NK-92 (cell line): ENCODE measurements around the gene ERI3.

Experiments used
- DNase-seq: peaks from one replicate; lab custom pipeline; 2025; ENCODE audit not compliant: unreplicated experiment; lab: John Stamatoyannopoulos, UW

Gene ERI3

GRCh38 chr1:44354840-44355581 lies at the start of gene ERI3:
Gene ERI3, minus strand, starts transcription at chr1:44355257. Its CDS starts 231 bp downstream, at chr1:44355026.
- peak; percentile 70 for DNase-seq

GRCh38 chr1:44401256-44402228 lies 46.5 kb upstream of the ERI3 start:
- DNase-seq = no peak

DNA sequence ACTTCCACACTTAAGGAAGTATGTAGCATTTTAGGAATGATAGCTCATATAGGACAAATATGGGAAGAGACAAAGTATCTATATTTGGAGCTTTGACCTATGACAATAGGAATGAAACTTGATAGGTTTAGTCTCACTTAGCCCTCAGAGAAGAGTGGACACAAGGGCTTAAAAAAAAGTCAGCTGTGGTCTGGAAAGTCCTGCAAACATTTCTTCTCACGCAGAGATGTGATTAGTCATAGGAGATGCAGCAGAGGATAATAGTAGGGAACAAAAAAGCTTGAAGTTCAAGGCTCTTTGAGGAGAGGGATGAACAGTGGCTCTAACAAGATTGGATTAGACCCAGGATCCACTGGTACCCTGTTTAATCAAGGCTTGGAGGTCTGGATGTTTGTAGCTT lies 35.2 kb upstream of the ERI3 start:
- no peak for DNase-seq

GRCh38 chr1:44389437-44389836 lies 34.4 kb upstream of the ERI3 start:
- DNase-seq = no peak

GRCh38 chr1:44388551-44388950 lies 33.5 kb upstream of the ERI3 start:
- DNase-seq = no peak

GRCh38 chr1:44380666-44381177 lies 25.7 kb upstream of the ERI3 start:
- DNase-seq = no peak

DNA sequence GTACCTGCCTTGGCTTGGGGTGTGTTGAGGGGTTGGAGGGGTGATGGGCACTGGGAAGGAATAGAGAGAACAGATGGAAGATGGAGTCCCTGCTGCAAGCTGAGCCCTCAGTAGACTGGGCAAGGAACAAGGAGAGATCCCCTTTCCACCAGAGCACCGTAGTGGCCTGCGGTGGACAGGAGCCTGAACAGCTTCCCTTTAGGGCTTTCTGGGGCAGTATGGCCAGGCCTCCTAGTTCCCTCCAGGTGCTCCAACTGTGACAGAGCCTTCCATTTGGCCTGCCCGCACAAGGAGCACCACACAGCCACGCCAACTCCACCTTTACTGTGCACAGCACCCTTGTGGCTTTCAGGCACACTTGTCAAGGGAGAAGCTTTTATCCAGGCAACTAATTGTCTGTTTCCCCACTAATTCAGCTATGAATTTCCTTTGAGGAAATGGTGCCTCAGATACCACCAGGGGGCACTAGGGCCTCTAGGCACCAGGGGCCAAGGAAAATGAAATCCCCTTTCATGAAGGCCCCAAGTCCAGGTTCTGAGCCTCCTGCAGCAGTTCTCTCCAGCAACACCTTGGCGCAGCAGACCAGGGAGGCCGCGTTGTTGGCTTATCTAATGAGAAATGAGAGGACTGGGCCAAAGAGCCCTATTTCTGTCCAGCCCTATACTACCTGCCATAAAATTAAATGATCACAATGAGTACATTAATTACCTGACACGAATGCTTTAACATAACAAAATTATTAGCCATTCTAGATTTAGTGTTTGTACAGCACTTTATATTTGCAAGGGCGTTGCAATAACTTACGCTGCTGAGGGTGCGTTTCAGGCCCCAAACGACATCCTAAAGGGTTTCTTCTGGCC lies 23.1 kb upstream of the ERI3 start:
- DNase-seq = no peak

DNA sequence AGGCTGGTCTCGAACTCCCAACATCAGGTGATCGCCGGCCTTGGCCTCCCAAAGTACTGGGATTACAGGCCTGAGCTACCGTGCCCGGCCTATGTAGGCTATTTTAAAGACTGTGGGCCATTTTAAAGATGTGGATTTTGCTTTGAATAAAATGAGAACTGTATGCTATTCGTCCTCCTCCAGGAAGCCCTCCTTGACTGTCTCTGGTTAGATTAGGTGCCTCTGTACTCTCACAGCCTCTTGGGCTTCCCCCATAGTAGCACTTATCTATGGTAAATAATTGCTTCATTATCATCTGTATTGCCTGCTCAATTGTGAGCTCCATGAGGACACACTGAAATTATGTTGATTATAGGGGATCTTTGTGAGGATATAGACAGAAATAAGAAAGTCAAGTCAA lies 20.5 kb upstream of the ERI3 start:
- DNase-seq = no peak

DNA sequence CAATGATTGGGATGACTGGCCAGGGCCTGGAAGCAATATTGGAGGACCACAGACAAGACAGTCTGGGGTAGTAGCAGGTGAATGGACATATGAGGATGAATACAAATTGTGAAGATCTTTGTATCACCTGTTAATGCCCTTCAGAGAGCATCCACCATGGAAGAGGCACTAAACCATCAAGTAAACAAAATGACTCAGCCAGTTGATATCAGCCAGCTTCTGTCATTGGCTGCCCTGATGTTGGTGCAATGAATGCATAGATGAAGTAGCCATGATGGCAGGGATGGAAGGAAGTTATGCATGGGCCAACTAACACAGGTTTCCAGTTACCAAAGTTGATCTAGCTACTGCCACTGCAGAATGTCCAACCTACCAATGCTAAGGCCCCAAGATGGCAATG lies 16.1 kb upstream of the ERI3 start:
- no peak for DNase-seq

- DNase-seq = no peak
Observed at GRCh38 chr1:44368471-44369151, 13.6 kb upstream of the ERI3 start.

DNA sequence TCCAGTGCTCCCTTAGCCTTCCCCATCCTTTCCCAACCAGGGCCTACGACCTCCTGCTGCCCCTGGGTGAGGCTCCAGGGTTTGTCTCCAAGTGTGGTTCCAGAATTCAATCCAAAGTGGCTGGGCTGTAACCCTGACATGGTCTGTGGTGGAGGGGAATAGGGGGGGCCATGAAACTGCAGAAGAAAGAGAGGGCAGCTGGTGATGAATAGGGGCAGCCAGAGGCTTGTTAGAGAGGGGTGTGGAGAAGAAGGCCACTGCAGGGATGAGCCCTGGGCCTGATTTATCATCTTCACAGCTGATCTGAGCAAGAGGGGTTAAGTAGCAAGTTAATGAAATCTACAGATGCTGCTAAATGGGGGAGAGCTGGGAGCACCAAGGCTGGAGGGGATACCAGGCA lies 12.9 kb upstream of the ERI3 start:
- no peak for DNase-seq

DNA sequence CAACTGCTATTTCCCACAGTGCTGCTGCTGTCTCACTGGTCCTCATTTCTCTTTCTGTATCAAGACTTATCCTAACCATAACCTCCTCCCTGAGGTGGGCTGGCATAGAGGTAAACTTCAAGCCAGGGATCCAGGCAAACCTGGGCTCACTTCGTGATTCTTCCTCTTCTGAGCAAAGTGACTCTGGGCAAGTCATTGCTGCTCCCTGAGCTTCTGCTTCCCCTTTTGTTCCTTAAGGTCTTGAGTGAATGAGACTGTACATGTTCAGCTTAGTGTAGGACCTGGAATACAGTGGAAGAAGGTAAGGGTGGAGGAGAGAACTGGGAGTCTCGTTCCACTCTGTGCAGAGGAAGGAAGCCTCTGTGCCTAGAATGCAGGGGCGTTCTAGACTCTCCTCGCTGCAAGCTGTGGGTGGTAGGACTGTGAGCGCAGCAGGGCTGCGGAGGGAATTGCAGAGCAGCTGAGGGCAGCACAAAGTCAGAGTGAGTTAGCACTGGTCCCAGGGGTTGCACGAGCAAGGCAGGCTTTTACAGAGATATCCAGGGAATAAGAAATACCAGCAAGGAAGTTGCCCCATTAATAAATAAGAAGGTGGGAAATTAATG lies 11.4 kb upstream of the ERI3 start:
- DNase-seq = no peak

- DNase-seq = no peak
Observed at GRCh38 chr1:44361478-44361877, 6.4 kb upstream of the ERI3 start.

DNA sequence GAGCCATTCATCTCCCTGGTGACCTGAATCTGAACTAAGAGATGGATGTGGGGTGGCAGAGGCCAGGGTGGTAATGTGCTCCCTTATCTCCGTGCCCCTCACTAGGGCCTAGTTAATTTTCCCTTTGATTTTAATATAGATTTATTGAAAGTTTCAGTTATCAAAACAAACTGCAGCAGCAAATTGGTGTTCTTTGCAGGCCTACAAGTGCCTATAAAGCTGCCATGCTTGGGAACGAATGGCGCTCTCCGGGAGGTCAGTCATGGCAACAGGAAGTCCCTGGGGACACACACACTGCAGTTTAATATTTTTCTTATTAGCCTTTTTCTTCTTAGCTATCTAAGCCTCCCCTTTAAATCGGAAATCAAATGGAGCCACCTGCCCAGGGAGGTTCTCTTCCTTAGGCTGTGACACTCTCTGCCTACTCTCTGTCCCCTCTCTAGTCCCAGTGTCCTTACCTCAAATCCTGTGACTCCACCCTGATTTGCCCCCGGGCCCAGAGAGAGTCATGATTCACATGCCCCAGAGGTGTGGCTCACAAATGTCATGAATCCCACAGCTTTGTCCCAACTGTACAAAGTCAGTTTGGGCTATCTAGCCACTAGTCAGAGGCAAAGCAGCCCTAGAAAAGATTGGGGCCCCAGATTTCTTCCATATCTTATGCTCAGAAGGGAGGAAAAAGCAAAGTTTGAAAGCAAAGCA lies 4.3 kb upstream of the ERI3 start:
- no peak for DNase-seq

DNA sequence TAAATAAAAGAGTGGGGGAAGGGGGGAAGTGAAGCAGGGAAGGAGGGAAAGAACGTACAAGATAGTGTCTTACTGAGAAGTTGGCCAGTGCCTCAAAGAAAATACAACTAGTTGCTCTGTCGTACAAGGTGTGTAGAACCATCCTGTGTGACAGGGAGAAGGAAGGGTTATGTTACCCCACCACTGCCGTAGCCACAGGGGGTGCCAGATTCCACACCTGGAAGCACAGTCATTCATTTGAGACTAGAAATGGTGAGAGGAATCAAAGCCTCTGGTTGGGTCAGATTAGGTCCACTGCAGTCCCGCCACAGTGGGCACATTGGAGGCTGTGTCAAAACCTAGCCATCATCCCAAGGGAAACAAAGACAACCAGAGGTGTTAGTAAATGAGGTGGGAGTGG lies 2.7 kb upstream of the ERI3 start:
- DNase-seq = no peak

DNA sequence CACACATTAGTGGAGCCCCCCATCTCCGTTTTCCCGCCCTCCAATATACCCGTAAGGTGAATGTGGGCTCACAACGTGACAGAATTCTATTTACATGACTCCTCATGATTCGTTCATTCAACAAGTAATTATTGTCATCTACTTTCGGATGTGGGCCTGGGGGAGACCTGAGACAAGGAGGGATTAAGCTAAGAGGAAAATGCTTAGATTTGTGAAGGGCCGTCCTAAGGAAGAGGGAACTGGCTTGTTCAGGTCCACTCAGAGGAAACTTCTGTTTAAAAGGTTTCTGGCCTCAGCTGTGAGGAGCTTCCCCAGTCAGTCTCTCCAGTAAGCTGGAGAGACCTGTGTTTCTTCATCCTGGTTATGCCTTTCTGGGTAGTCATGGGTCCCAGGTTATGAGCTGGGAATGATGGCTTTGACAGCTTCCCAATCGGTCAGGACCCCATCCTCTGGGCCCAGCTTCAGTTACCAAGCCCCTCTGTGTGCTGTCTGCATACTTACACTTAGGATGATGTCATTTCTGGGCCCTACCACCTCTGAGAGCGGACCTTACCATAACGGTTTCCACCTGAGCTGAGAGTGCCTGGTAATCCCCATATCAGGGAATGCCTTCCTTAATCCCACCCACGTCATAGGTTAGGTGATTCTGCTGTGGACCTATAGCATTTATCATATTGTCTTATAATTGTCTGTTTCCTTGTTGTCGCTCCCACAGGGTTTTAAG lies 687 bp upstream of the ERI3 start:
- no peak for DNase-seq

- no peak for DNase-seq
Observed at GRCh38 chr1:44354268-44354839, 703 bp downstream of the ERI3 start.

GRCh38 chr1:44353604-44354003 lies 1.5 kb downstream of the ERI3 start:
- no peak for DNase-seq
